ENCODE measurements around the gene CMBL. TPM values are rescaled to one million over a fixed set of nuclear protein-coding genes. Genes with fewer than 3 reads are reported as not detected.

Gene CMBL
- total RNA-seq, 1 experiment from 2014 or later: 43.2 TPM

DNA sequence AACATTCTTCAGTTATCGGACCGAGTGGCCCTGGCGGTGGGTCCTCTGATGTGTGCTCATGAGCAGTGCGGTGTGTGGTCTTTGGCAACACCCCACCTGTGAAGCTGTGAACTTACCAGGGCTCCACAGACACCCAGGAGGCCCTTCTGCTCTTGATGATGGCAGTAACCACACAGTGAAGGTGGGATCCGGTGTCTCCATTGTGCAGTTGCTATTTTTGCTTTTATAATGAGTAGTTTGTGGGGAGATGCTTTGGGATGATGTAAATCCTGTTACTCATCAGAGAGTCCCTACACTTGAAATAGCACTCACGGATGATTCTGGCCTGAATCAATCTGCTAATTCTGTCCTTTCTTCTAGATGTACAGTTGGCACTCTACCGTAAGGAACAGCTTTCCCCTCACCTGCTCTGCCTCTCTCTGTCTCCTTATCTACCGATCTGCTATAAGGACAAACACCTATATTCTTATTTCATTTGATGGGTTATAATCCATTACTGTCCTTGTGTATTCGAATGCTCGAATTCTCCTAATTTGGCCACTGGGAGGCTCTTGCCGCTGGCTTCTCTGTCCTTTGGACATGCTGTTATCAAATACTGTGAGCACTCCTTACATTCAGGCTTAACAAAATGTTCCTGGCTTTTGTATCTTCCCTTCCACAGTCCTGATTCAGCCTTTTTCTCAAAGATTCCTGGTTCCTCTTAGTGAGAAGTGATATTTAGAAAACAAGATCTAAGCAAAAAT is 78.2 kb downstream of the CMBL start:
- Histone ChIP-seq H3K27ac (ENCODE audit: low read length) (no peak overlapping the region), H3K4me1 (ENCODE audit: control insufficient read depth, insufficient read depth, low read length) (peaks cover 4% of the 10 kb centered on the region; the same call in 1 of the 2 replicates), H3K4me3 (ENCODE audit: low read depth in 2 of 2, low read length in 2 of 2) (no peak overlapping the region), H3K9me3 (ENCODE audit: control insufficient read depth, insufficient read depth, low read depth, low read length) (no peaks in the 10 kb centered on the region), H3K27me3 (ENCODE audit: control insufficient read depth, insufficient read depth, low read length) (no peaks in the 10 kb centered on the region), H3K36me3 (ENCODE audit: control insufficient read depth, insufficient read depth, low read length) (no peaks in the 10 kb centered on the region)
- DNase-seq (ENCODE audit: low read depth, low spot score) (no peak), ATAC-seq (no peak)
- intact Hi-C loops (cut with micrococcal nuclease; ENCODE audit: unreplicated experiment): no loop called here
- ChIA-PET POLR2A (no interaction called here), CTCF (no interaction called here)
- BruUV-seq (replicated peaks): no TSS peak
- in situ Hi-C loops (cut with HindIII; ENCODE audit: low pct_unique_long_range_greater_than_20kb, low sequenced_read_pairs): no loop called here
- TF ChIP-seq SIN3A (IDR thresholded peaks at IDR 0.05; ENCODE audit: borderline replicate concordance, insufficient read depth, low read depth, low read length) (no peak), TCF7L2 (IDR thresholded peaks at IDR 0.05; ENCODE audit: low read depth, low read length) (no peak), POLR2AphosphoS5 (IDR thresholded peaks at IDR 0.05; ENCODE audit: low read depth, low read length) (no peak)
- TF ChIP-seq, protein P1, sequence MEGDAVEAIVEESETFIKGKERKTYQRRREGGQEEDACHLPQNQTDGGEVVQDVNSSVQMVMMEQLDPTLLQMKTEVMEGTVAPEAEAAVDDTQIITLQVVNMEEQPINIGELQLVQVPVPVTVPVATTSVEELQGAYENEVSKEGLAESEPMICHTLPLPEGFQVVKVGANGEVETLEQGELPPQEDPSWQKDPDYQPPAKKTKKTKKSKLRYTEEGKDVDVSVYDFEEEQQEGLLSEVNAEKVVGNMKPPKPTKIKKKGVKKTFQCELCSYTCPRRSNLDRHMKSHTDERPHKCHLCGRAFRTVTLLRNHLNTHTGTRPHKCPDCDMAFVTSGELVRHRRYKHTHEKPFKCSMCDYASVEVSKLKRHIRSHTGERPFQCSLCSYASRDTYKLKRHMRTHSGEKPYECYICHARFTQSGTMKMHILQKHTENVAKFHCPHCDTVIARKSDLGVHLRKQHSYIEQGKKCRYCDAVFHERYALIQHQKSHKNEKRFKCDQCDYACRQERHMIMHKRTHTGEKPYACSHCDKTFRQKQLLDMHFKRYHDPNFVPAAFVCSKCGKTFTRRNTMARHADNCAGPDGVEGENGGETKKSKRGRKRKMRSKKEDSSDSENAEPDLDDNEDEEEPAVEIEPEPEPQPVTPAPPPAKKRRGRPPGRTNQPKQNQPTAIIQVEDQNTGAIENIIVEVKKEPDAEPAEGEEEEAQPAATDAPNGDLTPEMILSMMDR (IDR thresholded peaks at IDR 0.05): peak; percentile 26; the same call in 1 of the 2 replicates
- TF ChIP-seq, protein P2, sequence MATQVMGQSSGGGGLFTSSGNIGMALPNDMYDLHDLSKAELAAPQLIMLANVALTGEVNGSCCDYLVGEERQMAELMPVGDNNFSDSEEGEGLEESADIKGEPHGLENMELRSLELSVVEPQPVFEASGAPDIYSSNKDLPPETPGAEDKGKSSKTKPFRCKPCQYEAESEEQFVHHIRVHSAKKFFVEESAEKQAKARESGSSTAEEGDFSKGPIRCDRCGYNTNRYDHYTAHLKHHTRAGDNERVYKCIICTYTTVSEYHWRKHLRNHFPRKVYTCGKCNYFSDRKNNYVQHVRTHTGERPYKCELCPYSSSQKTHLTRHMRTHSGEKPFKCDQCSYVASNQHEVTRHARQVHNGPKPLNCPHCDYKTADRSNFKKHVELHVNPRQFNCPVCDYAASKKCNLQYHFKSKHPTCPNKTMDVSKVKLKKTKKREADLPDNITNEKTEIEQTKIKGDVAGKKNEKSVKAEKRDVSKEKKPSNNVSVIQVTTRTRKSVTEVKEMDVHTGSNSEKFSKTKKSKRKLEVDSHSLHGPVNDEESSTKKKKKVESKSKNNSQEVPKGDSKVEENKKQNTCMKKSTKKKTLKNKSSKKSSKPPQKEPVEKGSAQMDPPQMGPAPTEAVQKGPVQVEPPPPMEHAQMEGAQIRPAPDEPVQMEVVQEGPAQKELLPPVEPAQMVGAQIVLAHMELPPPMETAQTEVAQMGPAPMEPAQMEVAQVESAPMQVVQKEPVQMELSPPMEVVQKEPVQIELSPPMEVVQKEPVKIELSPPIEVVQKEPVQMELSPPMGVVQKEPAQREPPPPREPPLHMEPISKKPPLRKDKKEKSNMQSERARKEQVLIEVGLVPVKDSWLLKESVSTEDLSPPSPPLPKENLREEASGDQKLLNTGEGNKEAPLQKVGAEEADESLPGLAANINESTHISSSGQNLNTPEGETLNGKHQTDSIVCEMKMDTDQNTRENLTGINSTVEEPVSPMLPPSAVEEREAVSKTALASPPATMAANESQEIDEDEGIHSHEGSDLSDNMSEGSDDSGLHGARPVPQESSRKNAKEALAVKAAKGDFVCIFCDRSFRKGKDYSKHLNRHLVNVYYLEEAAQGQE (IDR thresholded peaks at IDR 0.05; ENCODE audit: insufficient read depth in 1 of 2, low read depth in 2 of 2, low read length in 1 of 2): no peak

DNA sequence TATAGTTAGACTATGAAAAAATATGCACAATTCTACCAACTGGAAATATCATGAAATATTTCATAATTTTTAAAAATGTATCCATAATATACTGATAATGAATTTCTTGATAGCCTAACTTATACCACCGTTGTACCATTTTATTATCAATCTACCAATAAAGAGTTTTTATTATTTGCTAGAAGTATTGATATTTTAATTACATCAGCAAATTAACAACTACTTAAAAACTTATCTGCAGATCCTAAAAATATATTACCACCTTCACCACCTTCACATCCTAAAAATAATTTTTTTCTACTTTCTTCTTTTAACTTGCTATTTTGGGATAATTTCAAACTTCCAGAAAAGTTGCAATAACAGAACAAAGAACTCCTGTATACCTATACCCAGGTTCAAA is 79.4 kb downstream of the CMBL start:
- POLR2A ChIA-PET: no interaction called here
- no TSS peak for BruUV-seq (replicated peaks)
- H3K27me3 ChIP-seq (ENCODE audit: control insufficient read depth, insufficient read depth, low read length): no peaks in the 10 kb centered on the region

More for the DNA sequence above, 79.4 kb downstream of the CMBL start:
- in situ Hi-C loops (cut with HindIII; ENCODE audit: low pct_unique_long_range_greater_than_20kb, low sequenced_read_pairs) (no loop called here), intact Hi-C loops (cut with micrococcal nuclease; ENCODE audit: unreplicated experiment) (no loop called here)
- Histone ChIP-seq H3K4me1 (ENCODE audit: control insufficient read depth, insufficient read depth, low read length) (no peaks in the 10 kb centered on the region), H3K36me3 (ENCODE audit: control insufficient read depth, insufficient read depth, low read length) (no peaks in the 10 kb centered on the region), H3K27ac (ENCODE audit: low read length) (no peak overlapping the region), H3K4me3 (ENCODE audit: low read depth in 2 of 2, low read length in 2 of 2) (no peak overlapping the region), H3K9me3 (ENCODE audit: control insufficient read depth, insufficient read depth, low read depth, low read length) (no peaks in the 10 kb centered on the region)
- no peak for ATAC-seq
- CTCF ChIA-PET: no interaction called here
- TF ChIP-seq SIN3A (IDR thresholded peaks at IDR 0.05; ENCODE audit: borderline replicate concordance, insufficient read depth, low read depth, low read length) (no peak), TCF7L2 (IDR thresholded peaks at IDR 0.05; ENCODE audit: low read depth, low read length) (no peak), POLR2AphosphoS5 (IDR thresholded peaks at IDR 0.05; ENCODE audit: low read depth, low read length) (no peak)
- TF ChIP-seq, protein P2 (IDR thresholded peaks at IDR 0.05; ENCODE audit: insufficient read depth in 1 of 2, low read depth in 2 of 2, low read length in 1 of 2): no peak
- TF ChIP-seq, protein P1 (IDR thresholded peaks at IDR 0.05): no peak
- DNase-seq (ENCODE audit: low read depth, low spot score): no peak
